Left lung (tissue), 10 donors: ENCODE data around the gene EIF4ENIF1. TPM values are rescaled to one million over a fixed set of nuclear protein-coding genes. Genes with fewer than 3 reads are reported as not detected.

Experiments
- ATAC-seq: fragments of 200-7000 bp; cut with Tn5 transposase; one replicate; pipeline ENCODE4 v1.9.1; 2020; ENCODE audit warnings: moderate library complexity
- DNase-seq, 4 donors: peaks; one replicate each; pipeline ENCODE4 v3.0.0-alpha.2; 2013 to 2020
- H3K27ac ChIP-seq, 2 donors: fragments of 200-600 bp; sonication (generic) in 1 of 2; one replicate each; pipeline versions ENCODE4 v1.5.0 to v1.8.0; 2020 to 2021
- H3K27me3 ChIP-seq, 2 donors: fragments of 200-600 bp; sonication (generic) in 1 of 2; one replicate each; pipeline versions ENCODE4 v1.5.0 to v1.8.0; 2020 to 2021
- H3K36me3 ChIP-seq, 2 donors: fragments of 200-600 bp; sonication (generic) in 1 of 2; one replicate each; pipeline versions ENCODE4 v1.5.0 to v1.8.0; 2020 to 2021
- H3K4me1 ChIP-seq, 2 donors: fragments of 200-600 bp; one replicate each; pipeline ENCODE4 v1.8.0; 2021
- H3K4me3 ChIP-seq, 2 donors: fragments of 200-600 bp; sonication (generic) in 1 of 2; one replicate each; pipeline versions ENCODE4 v1.5.0 to v1.8.0; 2020 to 2021; ENCODE audit warnings: mild to moderate bottlenecking in 1 of 2
- H3K9me3 ChIP-seq, 2 donors: fragments of 200-600 bp; sonication (generic) in 1 of 2; one replicate each; pipeline versions ENCODE4 v1.5.0 to v1.8.0; 2020 to 2021
- intact Hi-C, 2 donors: fragments of 100-400 bp; cut with DNase I; formaldehyde crosslinking; loops; one replicate each; pipeline versions ENCODE4 v1.11.2 to v1.14.2; 2022
- polyA plus RNA-seq, 6 donors: library from polyadenylated mRNA; unstranded; fragments of 120-200 nt; gene quantifications; one replicate each; pipeline ENCODE4 v1.2.1, GENCODE V29; 2013; ENCODE audit not compliant: insufficient read length in 6 of 6
- total RNA-seq, 2 donors: library from RNA; stranded (reverse); fragmentation: NEBNext Ultra II Directional; extraction: Animal tissue kit (Norgen Biotek cat#: 25700); gene quantifications; one replicate each; pipeline ENCODE4 v1.2.1, GENCODE V29; 2021
- TF ChIP-seq, protein P1 (sequence below), 2 donors: fragments of 200-600 bp; sonication (generic) in 1 of 2; IDR thresholded peaks; one replicate each; pipeline versions ENCODE4 v1.5.0 to v1.8.0; 2021; ENCODE audit warnings: antibody characterized with exemption in 2 of 2
- donor health status: DM: no; HTN: yes; CAD: no.
- donor health status: DM: no; HTN: no; CAD: no.

EIF4ENIF1 gene
- total and polyA plus RNA-seq, 8 donors, result 23.2 to 45.9 (median 45.2) TPM

- Histone ChIP-seq H3K27ac (no peak overlapping the region), H3K4me3 (no peak overlapping the region), H3K36me3 (peaks cover 0 to 9% of the 10 kb centered on the region in 2 donors), H3K27me3 (no peaks in the 10 kb centered on the region), H3K4me1 (peaks cover 16 to 43% of the 10 kb centered on the region in 2 donors), H3K9me3 (no peaks in the 10 kb centered on the region)
- TF ChIP-seq, protein P1, sequence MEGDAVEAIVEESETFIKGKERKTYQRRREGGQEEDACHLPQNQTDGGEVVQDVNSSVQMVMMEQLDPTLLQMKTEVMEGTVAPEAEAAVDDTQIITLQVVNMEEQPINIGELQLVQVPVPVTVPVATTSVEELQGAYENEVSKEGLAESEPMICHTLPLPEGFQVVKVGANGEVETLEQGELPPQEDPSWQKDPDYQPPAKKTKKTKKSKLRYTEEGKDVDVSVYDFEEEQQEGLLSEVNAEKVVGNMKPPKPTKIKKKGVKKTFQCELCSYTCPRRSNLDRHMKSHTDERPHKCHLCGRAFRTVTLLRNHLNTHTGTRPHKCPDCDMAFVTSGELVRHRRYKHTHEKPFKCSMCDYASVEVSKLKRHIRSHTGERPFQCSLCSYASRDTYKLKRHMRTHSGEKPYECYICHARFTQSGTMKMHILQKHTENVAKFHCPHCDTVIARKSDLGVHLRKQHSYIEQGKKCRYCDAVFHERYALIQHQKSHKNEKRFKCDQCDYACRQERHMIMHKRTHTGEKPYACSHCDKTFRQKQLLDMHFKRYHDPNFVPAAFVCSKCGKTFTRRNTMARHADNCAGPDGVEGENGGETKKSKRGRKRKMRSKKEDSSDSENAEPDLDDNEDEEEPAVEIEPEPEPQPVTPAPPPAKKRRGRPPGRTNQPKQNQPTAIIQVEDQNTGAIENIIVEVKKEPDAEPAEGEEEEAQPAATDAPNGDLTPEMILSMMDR (IDR thresholded peaks at IDR 0.05), result no peak
- intact Hi-C loops, result no loop called here
- DNase-seq (no peak), ATAC-seq (no peak)
These were observed 2.5 kb upstream of the EIF4ENIF1 start for GRCh38 chr22:31492151-31492550.

GRCh38 chr22:31491218-31491962, 1.7 kb upstream of the EIF4ENIF1 start:
- Histone ChIP-seq H3K4me1 (peaks cover 16 to 40% of the 10 kb centered on the region in 2 donors), H3K27ac (peak overlapping the region; percentile 96 to 99), H3K9me3 (no peaks in the 10 kb centered on the region), H3K27me3 (no peaks in the 10 kb centered on the region), H3K4me3 (peak overlapping the region in 1 of 2 donors; percentile 83), H3K36me3 (peaks cover 0 to 17% of the 10 kb centered on the region in 2 donors)
- ATAC-seq (no peak), DNase-seq (no peak)
- TF ChIP-seq, protein P1 (IDR thresholded peaks at IDR 0.05), result no peak
- intact Hi-C loops, result no loop called here

GRCh38 chr22:31490496-31490925, 869 bp upstream of the EIF4ENIF1 start:
- H3K27ac ChIP-seq, result peak overlapping the region; percentile 96 to 99
- no peaks in the 10 kb centered on the region for H3K27me3 ChIP-seq
- TF ChIP-seq, protein P1 (IDR thresholded peaks at IDR 0.05), result no peak
- peak overlapping the region; percentile 56 to 83 for H3K4me3 ChIP-seq
- H3K4me1 ChIP-seq, result peaks cover 16 to 36% of the 10 kb centered on the region in 2 donors
- DNase-seq (peak in 2 of 4 donors; percentile 69 to 78), ATAC-seq (peak; percentile 74)
- intact Hi-C loops, result no loop called here
- no peaks in the 10 kb centered on the region for H3K9me3 ChIP-seq
- H3K36me3 ChIP-seq, result peaks cover 0 to 26% of the 10 kb centered on the region in 2 donors

DNA sequence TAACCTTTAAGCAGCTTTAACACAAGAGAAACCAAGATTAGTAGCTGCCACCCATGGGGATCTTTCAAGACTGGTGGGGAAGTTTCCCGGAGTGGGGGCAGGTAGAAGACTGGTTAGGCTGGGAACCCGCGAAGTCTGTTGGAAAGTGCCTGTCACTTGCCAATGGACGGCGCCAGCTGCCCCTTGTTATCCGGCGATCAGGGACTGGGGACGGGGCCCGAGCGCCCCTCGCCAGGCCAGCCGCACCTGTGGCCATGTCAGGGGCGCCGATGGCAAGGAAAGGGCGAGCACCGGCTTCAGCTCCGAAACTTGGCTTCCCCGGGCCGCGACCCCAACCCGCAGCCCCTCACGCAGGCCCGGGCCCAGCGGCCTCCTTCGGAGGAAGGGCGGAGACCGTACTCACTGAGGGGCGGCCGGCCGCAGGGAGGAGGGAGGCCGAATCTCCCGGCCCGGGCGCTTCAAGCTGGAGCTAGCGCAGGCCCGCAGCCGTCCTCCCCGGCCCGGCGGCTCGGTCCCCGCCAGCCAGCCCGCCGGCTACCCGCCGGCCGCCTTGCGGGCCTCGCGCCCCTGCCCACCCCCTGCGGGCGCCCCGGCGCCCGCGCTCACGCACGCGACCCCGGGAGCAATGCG, 539 bp downstream of the EIF4ENIF1 start:
- peak in 3 of 4 donors; percentile 12 to 88 (median 40) for DNase-seq
- TF ChIP-seq, protein P1 (IDR thresholded peaks at IDR 0.05), result no peak
- H3K4me1 ChIP-seq, result peaks cover 16 to 32% of the 10 kb centered on the region in 2 donors
- intact Hi-C loops, result no loop called here
- H3K9me3 ChIP-seq, result no peaks in the 10 kb centered on the region
- ATAC-seq, result peak; percentile 21
- peaks cover 0 to 40% of the 10 kb centered on the region in 2 donors for H3K36me3 ChIP-seq
- H3K27ac ChIP-seq, result peak overlapping the region; percentile 96 to 99
- H3K4me3 ChIP-seq, result peak overlapping the region; percentile 56 to 83
- no peaks in the 10 kb centered on the region for H3K27me3 ChIP-seq

GRCh38 chr22:31488346-31488883, 1.2 kb downstream of the EIF4ENIF1 start:
- peak overlapping the region; percentile 96 to 99 for H3K27ac ChIP-seq

More at GRCh38 chr22:31488346-31488883, 1.2 kb downstream of the EIF4ENIF1 start:
- Histone ChIP-seq H3K4me1 (peaks cover 16 to 32% of the 10 kb centered on the region in 2 donors), H3K27me3 (no peaks in the 10 kb centered on the region), H3K36me3 (peaks cover 0 to 47% of the 10 kb centered on the region in 2 donors), H3K9me3 (no peaks in the 10 kb centered on the region), H3K4me3 (peak overlapping the region; percentile 56 to 83)
- intact Hi-C loops, result no loop called here
- TF ChIP-seq, protein P1 (IDR thresholded peaks at IDR 0.05), result no peak
- DNase-seq, result no peak
- no peak for ATAC-seq
